ENCODE results near the gene PCYOX1L.

PCYOX1L gene

GRCh38 chr5:149362541-149362940, 4.7 kb downstream of the PCYOX1L start:
- no peaks in the 10 kb centered on the region for H3K9me3 ChIP-seq (ENCODE audit: insufficient read depth, low read length)
- H3K27me3 ChIP-seq (ENCODE audit: low read depth, low read length): no peaks in the 10 kb centered on the region
- no peak overlapping the region for H3K27ac ChIP-seq (ENCODE audit: low read length)

GRCh38 chr5:149363358-149363757, 5.5 kb downstream of the PCYOX1L start:
- no peaks in the 10 kb centered on the region for H4K20me1 ChIP-seq (ENCODE audit: insufficient read depth, low read length)
- no peak for TF ChIP-seq EZH2phosphoT487 (IDR thresholded peaks at IDR 0.05; ENCODE audit: low read depth)
- no peak for TF ChIP-seq CTCF (IDR thresholded peaks at IDR 0.05; ENCODE audit: low read depth, low read length)
- H3K4me3 ChIP-seq (ENCODE audit: low read length): no peak overlapping the region
- no peaks in the 10 kb centered on the region for H3K27me3 ChIP-seq (ENCODE audit: low read depth, low read length)
- peaks cover 9% of the 10 kb centered on the region for H3K79me2 ChIP-seq (ENCODE audit: low read length)
- H3K36me3 ChIP-seq (replicated peaks; ENCODE audit: low read depth, low read length): no peaks in the 10 kb centered on the region
- H3K4me1 ChIP-seq (ENCODE audit: low read length): peaks cover 10% of the 10 kb centered on the region; the same call in 1 of the 2 replicates
- no peak overlapping the region for H2AFZ ChIP-seq (ENCODE audit: low read depth, low read length)
- H3K9me3 ChIP-seq (ENCODE audit: insufficient read depth, low read length): no peaks in the 10 kb centered on the region
- H3K4me2 ChIP-seq (ENCODE audit: low read length): no peak overlapping the region
- H3K27ac ChIP-seq (ENCODE audit: low read length): no peak overlapping the region
- H3K9ac ChIP-seq (ENCODE audit: low read length): no peak overlapping the region

More at GRCh38 chr5:149362541-149362940, 4.7 kb downstream of the PCYOX1L start:
- no peak overlapping the region for H2AFZ ChIP-seq (ENCODE audit: low read depth, low read length)
- TF ChIP-seq EZH2phosphoT487 (IDR thresholded peaks at IDR 0.05; ENCODE audit: low read depth): no peak
- no peak for TF ChIP-seq CTCF (IDR thresholded peaks at IDR 0.05; ENCODE audit: low read depth, low read length)
- no peak overlapping the region for H3K4me3 ChIP-seq (ENCODE audit: low read length)
- H3K36me3 ChIP-seq (replicated peaks; ENCODE audit: low read depth, low read length): no peaks in the 10 kb centered on the region
- H4K20me1 ChIP-seq (ENCODE audit: insufficient read depth, low read length): no peaks in the 10 kb centered on the region
- H3K79me2 ChIP-seq (ENCODE audit: low read length): peaks cover 13% of the 10 kb centered on the region
- no peak overlapping the region for H3K9ac ChIP-seq (ENCODE audit: low read length)
- no peak overlapping the region for H3K4me2 ChIP-seq (ENCODE audit: low read length)
- peaks cover 10% of the 10 kb centered on the region; the same call in 1 of the 2 replicates for H3K4me1 ChIP-seq (ENCODE audit: low read length)

- Histone ChIP-seq H3K27ac (ENCODE audit: low read length) (no peak overlapping the region), H3K4me3 (ENCODE audit: low read length) (no peak overlapping the region), H4K20me1 (ENCODE audit: insufficient read depth, low read length) (no peaks in the 10 kb centered on the region), H3K36me3 (replicated peaks; ENCODE audit: low read depth, low read length) (no peaks in the 10 kb centered on the region), H3K4me2 (ENCODE audit: low read length) (no peak overlapping the region), H3K4me1 (ENCODE audit: low read length) (peaks cover 6% of the 10 kb centered on the region; the same call in 1 of the 2 replicates), H3K79me2 (ENCODE audit: low read length) (peaks cover 4% of the 10 kb centered on the region; the same call in 1 of the 2 replicates), H3K27me3 (ENCODE audit: low read depth, low read length) (no peaks in the 10 kb centered on the region), H3K9me3 (ENCODE audit: insufficient read depth, low read length) (no peaks in the 10 kb centered on the region), H3K9ac (ENCODE audit: low read length) (no peak overlapping the region), H2AFZ (ENCODE audit: low read depth, low read length) (no peak overlapping the region)
- TF ChIP-seq CTCF (IDR thresholded peaks at IDR 0.05; ENCODE audit: low read depth, low read length) (no peak), EZH2phosphoT487 (IDR thresholded peaks at IDR 0.05; ENCODE audit: low read depth) (no peak)
These were observed 6.1 kb downstream of the PCYOX1L start for GRCh38 chr5:149363936-149364335.

GRCh38 chr5:149364719-149365118, 6.9 kb downstream of the PCYOX1L start:
- no peak overlapping the region for H3K9ac ChIP-seq (ENCODE audit: low read length)
- H3K4me2 ChIP-seq (ENCODE audit: low read length): no peak overlapping the region
- TF ChIP-seq EZH2phosphoT487 (IDR thresholded peaks at IDR 0.05; ENCODE audit: low read depth) (no peak), CTCF (IDR thresholded peaks at IDR 0.05; ENCODE audit: low read depth, low read length) (no peak)
- peaks cover 4% of the 10 kb centered on the region; the same call in 1 of the 2 replicates for H3K4me1 ChIP-seq (ENCODE audit: low read length)
- no peak overlapping the region for H3K4me3 ChIP-seq (ENCODE audit: low read length)
- H2AFZ ChIP-seq (ENCODE audit: low read depth, low read length): no peak overlapping the region
- no peaks in the 10 kb centered on the region for H3K27me3 ChIP-seq (ENCODE audit: low read depth, low read length)
- no peak overlapping the region for H3K27ac ChIP-seq (ENCODE audit: low read length)
- H3K36me3 ChIP-seq (replicated peaks; ENCODE audit: low read depth, low read length): no peaks in the 10 kb centered on the region
- H3K79me2 ChIP-seq (ENCODE audit: low read length): no peaks in the 10 kb centered on the region
- H4K20me1 ChIP-seq (ENCODE audit: insufficient read depth, low read length): no peaks in the 10 kb centered on the region
- H3K9me3 ChIP-seq (ENCODE audit: insufficient read depth, low read length): no peaks in the 10 kb centered on the region
